Measurements from ENCODE around the gene GOLPH3.
"Not testable (repeated sequence)": the region's sequence is repeated elsewhere in the genome, so short reads cannot be mapped to it uniquely, and the experiment has no call there.

Gene GOLPH3

DNA sequence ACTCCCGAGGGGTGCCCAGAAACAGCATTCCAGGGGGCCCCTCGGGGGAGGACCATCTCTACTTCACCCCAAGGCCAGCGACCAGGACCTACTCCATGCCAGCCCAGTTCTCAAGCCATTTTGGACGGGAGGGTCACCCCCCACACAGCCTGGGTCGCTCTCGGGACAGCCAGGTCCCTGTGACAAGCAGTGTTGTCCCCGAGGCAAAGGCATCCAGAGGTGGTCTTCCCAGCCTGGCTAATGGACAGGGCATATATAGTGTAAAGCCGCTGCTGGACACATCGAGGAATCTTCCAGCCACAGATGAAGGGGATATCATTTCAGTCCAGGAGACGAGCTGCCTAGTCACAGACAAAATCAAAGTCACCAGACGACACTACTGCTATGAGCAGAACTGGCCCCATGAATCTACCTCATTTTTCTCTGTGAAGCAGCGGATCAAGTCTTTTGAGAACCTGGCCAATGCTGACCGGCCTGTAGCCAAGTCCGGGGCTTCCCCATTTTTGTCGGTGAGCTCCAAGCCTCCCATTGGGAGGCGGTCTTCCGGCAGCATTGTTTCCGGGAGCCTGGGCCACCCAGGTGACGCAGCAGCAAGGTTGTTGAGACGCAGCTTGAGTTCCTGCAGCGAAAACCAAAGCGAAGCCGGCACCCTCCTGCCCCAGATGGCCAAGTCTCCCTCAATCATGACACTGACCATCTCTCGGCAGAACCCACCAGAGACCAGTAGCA is 83.9 kb downstream of the GOLPH3 start:
- no peaks in the 10 kb centered on the region for H3K36me3 Mint-ChIP-seq (ENCODE audit: low read depth)
- H3K27me3 Mint-ChIP-seq (ENCODE audit: low read depth), result no peaks in the 10 kb centered on the region
- H3K4me3 Mint-ChIP-seq, result no peak overlapping the region
- H3K9me3 Mint-ChIP-seq, result no peaks in the 10 kb centered on the region
- no peak overlapping the region for H3K27ac Mint-ChIP-seq
- H3K4me1 Mint-ChIP-seq (ENCODE audit: low read depth), result peaks cover 4% of the 10 kb centered on the region

- Mint-ChIP-seq H3K27me3 (ENCODE audit: low read depth) (no peaks in the 10 kb centered on the region), H3K4me1 (ENCODE audit: low read depth) (peaks cover 4% of the 10 kb centered on the region)
These were observed 84.7 kb downstream of the GOLPH3 start for GRCh38 chr5:32089146-32090000.

GRCh38 chr5:32088214-32088613 is 85.9 kb downstream of the GOLPH3 start:
- no peak overlapping the region for H3K27ac Mint-ChIP-seq
- H3K9me3 Mint-ChIP-seq, result no peaks in the 10 kb centered on the region
- H3K4me1 Mint-ChIP-seq (ENCODE audit: low read depth), result peaks cover 2% of the 10 kb centered on the region
- no peaks in the 10 kb centered on the region for H3K36me3 Mint-ChIP-seq (ENCODE audit: low read depth)
- no peaks in the 10 kb centered on the region for H3K27me3 Mint-ChIP-seq (ENCODE audit: low read depth)
- H3K4me3 Mint-ChIP-seq, result no peak overlapping the region

More at GRCh38 chr5:32089146-32090000, 84.7 kb downstream of the GOLPH3 start:
- H3K36me3 Mint-ChIP-seq (ENCODE audit: low read depth), result no peaks in the 10 kb centered on the region
- no peaks in the 10 kb centered on the region for H3K9me3 Mint-ChIP-seq
- no peak overlapping the region for H3K27ac Mint-ChIP-seq
- H3K4me3 Mint-ChIP-seq, result no peak overlapping the region

DNA sequence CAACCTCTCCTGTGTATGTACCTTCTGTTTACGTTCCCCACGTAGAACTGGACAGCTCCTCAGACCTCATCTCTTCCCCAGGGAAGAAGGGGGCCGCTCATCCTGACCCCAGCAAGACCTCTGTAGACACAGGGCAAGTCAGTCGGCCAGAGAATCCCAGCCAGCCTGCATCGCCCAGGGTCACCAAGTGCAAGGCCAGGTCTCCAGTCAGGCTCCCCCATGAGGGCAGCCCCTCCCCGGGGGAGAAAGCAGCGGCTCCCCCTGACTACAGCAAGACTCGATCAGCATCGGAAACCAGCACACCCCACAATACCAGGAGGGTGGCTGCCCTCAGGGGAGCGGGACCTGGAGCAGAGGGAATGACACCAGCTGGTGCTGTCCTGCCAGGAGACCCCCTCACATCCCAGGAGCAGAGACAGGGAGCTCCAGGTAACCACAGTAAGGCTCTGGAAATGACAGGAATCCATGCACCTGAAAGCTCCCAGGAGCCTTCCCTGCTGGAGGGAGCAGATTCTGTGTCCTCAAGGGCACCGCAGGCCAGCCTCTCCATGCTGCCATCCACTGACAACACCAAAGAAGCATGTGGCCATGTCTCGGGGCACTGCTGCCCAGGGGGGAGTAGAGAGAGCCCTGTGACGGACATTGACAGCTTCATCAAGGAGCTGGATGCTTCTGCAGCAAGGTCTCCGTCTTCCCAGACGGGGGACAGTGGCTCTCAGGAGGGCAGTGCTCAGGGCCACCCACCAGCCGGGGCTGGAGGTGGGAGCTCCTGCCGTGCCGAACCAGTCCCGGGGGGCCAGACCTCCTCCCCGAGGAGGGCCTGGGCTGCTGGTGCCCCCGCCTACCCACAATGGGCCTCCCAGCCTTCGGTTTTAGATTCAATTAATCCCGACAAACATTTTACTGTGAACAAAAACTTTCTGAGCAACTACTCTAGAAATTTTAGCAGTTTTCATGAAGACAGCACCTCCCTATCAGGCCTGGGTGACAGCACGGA is 86.7 kb downstream of the GOLPH3 start:
- Mint-ChIP-seq H3K4me1 (ENCODE audit: low read depth) (no peaks in the 10 kb centered on the region), H3K4me3 (no peak overlapping the region), H3K9me3 (no peaks in the 10 kb centered on the region), H3K27me3 (ENCODE audit: low read depth) (no peaks in the 10 kb centered on the region), H3K27ac (no peak overlapping the region), H3K36me3 (ENCODE audit: low read depth) (no peaks in the 10 kb centered on the region)

DNA sequence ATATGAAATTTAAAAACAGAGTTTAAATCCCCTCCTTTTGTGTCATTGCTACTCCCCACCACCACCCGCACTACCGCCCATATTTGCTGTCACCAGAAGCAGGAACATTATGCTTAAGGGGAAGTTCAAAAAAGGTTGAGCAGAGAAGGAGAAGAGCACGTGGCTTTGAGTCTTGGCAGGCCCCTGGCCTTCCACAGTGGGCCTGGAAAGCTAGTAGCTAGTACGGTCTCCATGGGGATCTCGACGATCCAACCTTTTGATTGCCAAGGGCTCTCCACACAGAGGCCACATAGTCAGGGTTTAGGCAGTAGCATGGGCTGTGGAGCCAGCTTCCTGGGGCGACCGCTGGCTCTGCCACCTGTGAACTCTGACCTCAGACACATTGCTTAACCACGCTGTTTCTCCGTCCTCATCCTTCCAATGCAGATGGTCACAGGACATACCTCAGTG is 90.1 kb downstream of the GOLPH3 start:
- no peak overlapping the region for H3K4me3 Mint-ChIP-seq
- H3K4me1 Mint-ChIP-seq (ENCODE audit: low read depth), result no peaks in the 10 kb centered on the region
- H3K27ac Mint-ChIP-seq, result no peak overlapping the region
- H3K9me3 Mint-ChIP-seq, result no peaks in the 10 kb centered on the region
- H3K36me3 Mint-ChIP-seq (ENCODE audit: low read depth), result no peaks in the 10 kb centered on the region
- no peaks in the 10 kb centered on the region for H3K27me3 Mint-ChIP-seq (ENCODE audit: low read depth)

GRCh38 chr5:32082701-32083100 is 91.4 kb downstream of the GOLPH3 start:
- Mint-ChIP-seq H3K9me3 (no peaks in the 10 kb centered on the region), H3K4me1 (ENCODE audit: low read depth) (no peaks in the 10 kb centered on the region), H3K36me3 (ENCODE audit: low read depth) (no peaks in the 10 kb centered on the region), H3K27ac (no peak overlapping the region), H3K27me3 (ENCODE audit: low read depth) (no peaks in the 10 kb centered on the region), H3K4me3 (no peak overlapping the region)

DNA sequence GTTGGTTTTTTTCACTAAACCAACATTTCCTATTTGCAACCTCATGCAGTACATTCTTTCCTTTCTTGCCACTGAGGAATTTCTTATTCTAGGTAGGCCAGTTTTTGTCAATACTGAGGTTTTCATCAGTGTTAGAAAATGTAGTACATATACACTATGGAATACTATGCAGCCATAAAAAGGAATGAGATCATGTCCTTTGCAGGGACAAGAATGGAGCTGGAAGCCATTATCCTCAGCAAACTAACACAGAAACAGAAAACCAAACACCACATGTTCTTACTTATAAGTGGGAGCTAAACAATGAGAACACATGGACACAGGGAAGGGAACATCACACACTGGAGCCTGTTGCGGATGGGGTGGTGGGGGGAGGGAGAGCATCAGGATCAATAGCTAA is 93.6 kb downstream of the GOLPH3 start:
- H3K27me3 Mint-ChIP-seq (ENCODE audit: low read depth); H3K36me3 Mint-ChIP-seq (ENCODE audit: low read depth); H3K9me3 Mint-ChIP-seq; H3K4me3 Mint-ChIP-seq; H3K27ac Mint-ChIP-seq; H3K4me1 Mint-ChIP-seq (ENCODE audit: low read depth): not testable (repeated sequence)

DNA sequence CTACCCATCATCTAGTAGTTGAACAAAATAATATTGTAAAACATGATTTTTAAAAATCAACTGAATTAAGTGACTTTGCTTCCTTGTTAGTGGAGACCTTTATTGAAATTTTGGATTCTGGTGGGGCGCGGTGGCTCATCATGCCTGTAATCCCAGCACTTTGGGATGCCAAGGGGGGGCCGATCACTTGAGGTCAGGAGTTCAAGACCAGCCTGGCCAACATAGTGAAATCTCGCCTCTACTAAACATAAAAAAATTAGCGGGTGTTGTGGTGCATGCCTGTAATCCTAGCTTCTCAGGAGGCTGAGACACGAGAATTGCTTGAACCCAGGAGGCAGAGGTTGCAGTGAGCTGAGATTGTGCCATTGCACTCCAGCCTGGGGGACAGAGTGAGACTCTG is 95.3 kb downstream of the GOLPH3 start:
- H3K27ac Mint-ChIP-seq; H3K27me3 Mint-ChIP-seq (ENCODE audit: low read depth); H3K4me1 Mint-ChIP-seq (ENCODE audit: low read depth); H3K9me3 Mint-ChIP-seq; H3K4me3 Mint-ChIP-seq; H3K36me3 Mint-ChIP-seq (ENCODE audit: low read depth): not testable (repeated sequence)

DNA sequence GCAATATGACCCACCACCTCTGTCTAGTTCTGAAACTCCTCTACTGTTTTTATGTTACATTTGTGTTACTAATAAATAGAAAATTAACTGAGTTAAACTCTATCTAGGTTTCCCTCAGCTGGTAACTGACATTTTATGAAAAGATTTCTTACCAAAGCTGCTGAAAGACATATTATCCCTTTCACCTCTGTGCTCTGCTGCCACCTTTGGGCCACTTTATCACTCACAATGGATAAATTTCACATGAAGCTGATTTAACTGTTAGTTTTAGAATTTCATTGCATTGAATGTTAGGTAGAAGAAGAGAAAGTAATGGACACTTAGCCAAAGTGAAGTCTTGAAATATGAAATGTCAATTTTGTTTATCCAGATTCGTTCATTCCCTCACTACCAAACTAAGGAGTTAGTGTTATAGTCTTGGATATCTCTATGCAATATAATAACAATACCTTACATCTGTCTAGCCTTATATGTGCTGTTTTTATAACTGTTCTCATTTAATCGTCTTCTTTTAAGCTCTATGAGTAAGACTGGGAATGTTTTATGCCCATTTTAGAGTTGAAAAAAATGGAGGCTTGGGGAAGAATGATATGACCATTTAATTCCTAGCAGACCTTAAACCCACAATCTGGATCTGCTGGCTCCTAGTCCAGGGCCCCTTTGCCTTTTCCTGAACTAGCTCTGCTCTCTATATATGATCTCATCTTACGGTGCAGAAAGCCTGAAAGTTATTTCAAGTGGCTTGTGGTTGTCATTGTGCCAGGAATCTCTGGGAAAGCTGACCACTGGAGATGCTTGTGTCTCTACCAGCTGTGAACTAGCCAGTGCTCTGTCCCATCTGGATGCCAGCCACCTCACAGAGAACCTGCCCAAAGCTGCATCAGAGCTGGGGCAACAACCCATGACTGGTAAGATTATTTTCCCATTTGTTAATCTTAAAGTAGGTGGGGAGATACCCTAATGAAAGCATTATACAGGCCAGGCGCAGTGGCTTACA is 97.1 kb downstream of the GOLPH3 start:
- H3K27me3 Mint-ChIP-seq (ENCODE audit: low read depth), result no peaks in the 10 kb centered on the region
- no peaks in the 10 kb centered on the region for H3K4me1 Mint-ChIP-seq (ENCODE audit: low read depth)
- H3K36me3 Mint-ChIP-seq (ENCODE audit: low read depth), result no peaks in the 10 kb centered on the region
- H3K27ac Mint-ChIP-seq, result no peak overlapping the region
- no peak overlapping the region for H3K4me3 Mint-ChIP-seq
- no peaks in the 10 kb centered on the region for H3K9me3 Mint-ChIP-seq
